Thoracic aorta (tissue), 2 donors: Measurements from ENCODE around the gene C2CD5. TPM values are rescaled to one million over a fixed set of nuclear protein-coding genes. Genes with fewer than 3 reads are reported as not detected.

Experiments
- ATAC-seq: fragments of 150-250 bp; one replicate; pipeline ENCODE4 v1.8.0; 2017; ENCODE audit warnings: low read depth; ENCODE audit not compliant: insufficient number of reproducible peaks, low FRiP score
- DNase-seq: peaks from one replicate; pipeline ENCODE4 v3.0.0-alpha.2; 2020; ENCODE audit warnings: low spot score
- H3K27ac ChIP-seq, 2 donors: fragments of 200-600 bp; sonication (generic); 1 replicate in 1 of 2; 2 replicates in 1 of 2; pipeline ENCODE4 v1.5.1; 2016; ENCODE audit warnings: mild to moderate bottlenecking in 2 of 2, moderate library complexity in 2 of 2
- H3K27me3 ChIP-seq: fragments of 200-600 bp; sonication (generic); replicated peaks from 2 replicates; pipeline ENCODE4 v1.6.0; 2016; ENCODE audit warnings: mild to moderate bottlenecking; ENCODE audit not compliant: insufficient read depth
- H3K36me3 ChIP-seq: fragments of 200-600 bp; sonication (generic); one replicate; pipeline ENCODE4 v1.5.1; 2016
- H3K4me1 ChIP-seq, 2 donors: fragments of 200-600 bp; sonication (generic); 1 replicate in 1 of 2; 2 replicates in 1 of 2; pipeline versions ENCODE4 v1.5.1 to v1.6.0; 2016; ENCODE audit warnings: low read depth in 2 of 2, mild to moderate bottlenecking in 1 of 2; ENCODE audit not compliant: control insufficient read depth in 1 of 2
- H3K4me3 ChIP-seq: fragments of 200-600 bp; sonication (generic); 2 replicates; pipeline ENCODE4 v1.5.1; 2016; ENCODE audit warnings: mild to moderate bottlenecking
- H3K9me3 ChIP-seq: fragments of 200-600 bp; sonication (generic); 2 replicates; pipeline ENCODE4 v1.5.1; 2016
- total RNA-seq, 2 donors: library from RNA; depleted of rRNA; stranded (reverse); fragments of >200 nt; gene quantifications; one replicate each; pipeline versions ENCODE4 v1.1.0 to v1.2.3, GENCODE V29; 2016
- TF ChIP-seq, protein P1 (sequence below): fragments of 200-600 bp; sonication (generic); IDR thresholded peaks from one replicate; pipeline ENCODE4 v1.5.1; 2019; ENCODE audit warnings: antibody characterized with exemption

C2CD5 gene, protein sequence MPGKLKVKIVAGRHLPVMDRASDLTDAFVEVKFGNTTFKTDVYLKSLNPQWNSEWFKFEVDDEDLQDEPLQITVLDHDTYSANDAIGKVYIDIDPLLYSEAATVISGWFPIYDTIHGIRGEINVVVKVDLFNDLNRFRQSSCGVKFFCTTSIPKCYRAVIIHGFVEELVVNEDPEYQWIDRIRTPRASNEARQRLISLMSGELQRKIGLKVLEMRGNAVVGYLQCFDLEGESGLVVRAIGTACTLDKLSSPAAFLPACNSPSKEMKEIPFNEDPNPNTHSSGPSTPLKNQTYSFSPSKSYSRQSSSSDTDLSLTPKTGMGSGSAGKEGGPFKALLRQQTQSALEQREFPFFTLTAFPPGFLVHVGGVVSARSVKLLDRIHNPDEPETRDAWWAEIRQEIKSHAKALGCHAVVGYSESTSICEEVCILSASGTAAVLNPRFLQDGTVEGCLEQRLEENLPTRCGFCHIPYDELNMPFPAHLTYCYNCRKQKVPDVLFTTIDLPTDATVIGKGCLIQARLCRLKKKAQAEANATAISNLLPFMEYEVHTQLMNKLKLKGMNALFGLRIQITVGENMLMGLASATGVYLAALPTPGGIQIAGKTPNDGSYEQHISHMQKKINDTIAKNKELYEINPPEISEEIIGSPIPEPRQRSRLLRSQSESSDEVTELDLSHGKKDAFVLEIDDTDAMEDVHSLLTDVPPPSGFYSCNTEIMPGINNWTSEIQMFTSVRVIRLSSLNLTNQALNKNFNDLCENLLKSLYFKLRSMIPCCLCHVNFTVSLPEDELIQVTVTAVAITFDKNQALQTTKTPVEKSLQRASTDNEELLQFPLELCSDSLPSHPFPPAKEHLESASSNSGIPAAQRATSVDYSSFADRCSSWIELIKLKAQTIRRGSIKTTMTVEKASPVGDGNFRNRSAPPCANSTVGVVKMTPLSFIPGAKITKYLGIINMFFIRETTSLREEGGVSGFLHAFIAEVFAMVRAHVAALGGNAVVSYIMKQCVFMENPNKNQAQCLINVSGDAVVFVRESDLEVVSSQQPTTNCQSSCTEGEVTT
- 10 to 100 TPM; 41.3 to 60.0 TPM for total RNA-seq

DNA sequence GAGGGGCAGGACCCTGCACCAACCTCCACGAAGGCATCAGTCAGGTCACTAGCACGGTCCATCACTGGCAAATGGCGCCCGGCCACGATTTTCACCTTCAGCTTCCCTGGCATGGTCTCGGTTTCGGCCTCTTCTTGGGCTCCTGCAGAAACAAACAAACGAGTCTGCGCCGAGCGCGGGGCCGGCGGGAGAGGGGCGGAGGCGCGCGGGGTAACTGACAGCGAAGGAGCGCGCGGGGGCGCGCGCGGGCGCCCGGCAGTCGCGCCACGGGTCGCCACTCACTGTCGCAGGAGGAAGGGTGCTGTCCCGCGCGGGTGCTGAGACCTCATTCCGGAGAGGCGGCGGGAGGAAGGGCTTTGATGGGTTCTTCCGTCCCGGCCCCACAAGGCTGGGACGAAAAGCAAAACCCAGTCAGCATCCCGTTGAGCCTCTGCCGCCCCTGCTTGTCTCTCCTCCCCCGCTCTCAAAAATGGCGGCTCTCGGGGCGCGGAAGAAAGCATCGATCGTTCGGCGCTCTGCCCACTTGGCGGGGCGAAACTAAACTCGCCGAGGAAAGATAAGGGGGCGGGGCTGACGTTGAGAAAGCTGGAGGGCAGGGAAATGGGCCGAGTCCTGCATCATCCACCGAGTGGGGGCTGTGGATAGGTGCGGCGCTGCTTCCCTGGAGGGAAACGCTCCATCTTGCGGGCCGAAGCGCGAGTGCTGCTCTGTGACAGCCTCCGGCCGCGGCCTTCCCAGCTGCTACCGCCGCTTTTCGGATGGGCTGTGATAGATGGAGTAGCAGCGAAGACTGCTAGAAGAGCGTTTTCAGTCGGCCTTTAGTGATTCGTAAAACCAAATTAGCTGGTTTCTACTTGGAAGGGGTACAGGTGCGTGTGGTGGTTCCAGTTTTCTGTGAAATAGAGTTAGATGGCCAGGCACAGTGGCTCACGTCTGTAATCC is at the start of gene C2CD5:
Gene C2CD5, minus strand, starts transcription at position 505 of the 942 bp plus-strand sequence. Its CDS starts 392 bp downstream, at position 113.
- H3K36me3 ChIP-seq: no peaks in the 10 kb centered on the region
- H3K27ac ChIP-seq: peak within 1 kb of the TSS; percentile 85 to 90
- no peaks in the 10 kb centered on the region for H3K27me3 ChIP-seq
- peaks cover 7 to 34% of the 10 kb centered on the region in 2 donors for H3K4me1 ChIP-seq
- no peaks in the 10 kb centered on the region for H3K9me3 ChIP-seq
- DNase-seq (peak; percentile 92), ATAC-seq (peak; percentile 96)
- TF ChIP-seq, protein P1, sequence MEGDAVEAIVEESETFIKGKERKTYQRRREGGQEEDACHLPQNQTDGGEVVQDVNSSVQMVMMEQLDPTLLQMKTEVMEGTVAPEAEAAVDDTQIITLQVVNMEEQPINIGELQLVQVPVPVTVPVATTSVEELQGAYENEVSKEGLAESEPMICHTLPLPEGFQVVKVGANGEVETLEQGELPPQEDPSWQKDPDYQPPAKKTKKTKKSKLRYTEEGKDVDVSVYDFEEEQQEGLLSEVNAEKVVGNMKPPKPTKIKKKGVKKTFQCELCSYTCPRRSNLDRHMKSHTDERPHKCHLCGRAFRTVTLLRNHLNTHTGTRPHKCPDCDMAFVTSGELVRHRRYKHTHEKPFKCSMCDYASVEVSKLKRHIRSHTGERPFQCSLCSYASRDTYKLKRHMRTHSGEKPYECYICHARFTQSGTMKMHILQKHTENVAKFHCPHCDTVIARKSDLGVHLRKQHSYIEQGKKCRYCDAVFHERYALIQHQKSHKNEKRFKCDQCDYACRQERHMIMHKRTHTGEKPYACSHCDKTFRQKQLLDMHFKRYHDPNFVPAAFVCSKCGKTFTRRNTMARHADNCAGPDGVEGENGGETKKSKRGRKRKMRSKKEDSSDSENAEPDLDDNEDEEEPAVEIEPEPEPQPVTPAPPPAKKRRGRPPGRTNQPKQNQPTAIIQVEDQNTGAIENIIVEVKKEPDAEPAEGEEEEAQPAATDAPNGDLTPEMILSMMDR: peak; percentile 31
- H3K4me3 ChIP-seq: peak within 1 kb of the TSS; percentile 87

DNA sequence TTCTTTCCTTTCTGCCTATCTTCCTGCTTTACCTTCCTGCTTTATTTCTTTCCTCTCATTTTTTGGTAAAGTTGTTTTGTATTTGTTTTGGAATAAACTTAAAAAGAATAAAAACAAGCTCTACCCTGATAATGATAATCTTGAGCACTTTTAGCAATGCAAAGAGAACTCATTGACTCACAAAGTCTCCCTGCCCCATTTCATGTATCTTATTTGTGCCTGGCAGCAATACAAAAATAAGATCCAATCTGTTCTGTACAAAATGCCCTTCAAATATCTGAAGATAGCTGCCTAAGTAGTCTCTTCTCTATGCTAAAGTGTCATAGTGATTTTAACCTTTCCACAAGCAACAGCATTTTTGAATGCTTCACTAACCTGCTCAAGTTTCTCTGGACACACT is 49.5 kb upstream of the C2CD5 start:
- DNase-seq: no peak
- no peak for ATAC-seq
- no peaks in the 10 kb centered on the region for H3K27me3 ChIP-seq
- no peak overlapping the region for H3K27ac ChIP-seq
- H3K4me3 ChIP-seq: no peak overlapping the region
- no peaks in the 10 kb centered on the region for H3K36me3 ChIP-seq
- H3K9me3 ChIP-seq: no peaks in the 10 kb centered on the region
- TF ChIP-seq, protein P1: no peak
- H3K4me1 ChIP-seq: no peaks in the 10 kb centered on the region

DNA sequence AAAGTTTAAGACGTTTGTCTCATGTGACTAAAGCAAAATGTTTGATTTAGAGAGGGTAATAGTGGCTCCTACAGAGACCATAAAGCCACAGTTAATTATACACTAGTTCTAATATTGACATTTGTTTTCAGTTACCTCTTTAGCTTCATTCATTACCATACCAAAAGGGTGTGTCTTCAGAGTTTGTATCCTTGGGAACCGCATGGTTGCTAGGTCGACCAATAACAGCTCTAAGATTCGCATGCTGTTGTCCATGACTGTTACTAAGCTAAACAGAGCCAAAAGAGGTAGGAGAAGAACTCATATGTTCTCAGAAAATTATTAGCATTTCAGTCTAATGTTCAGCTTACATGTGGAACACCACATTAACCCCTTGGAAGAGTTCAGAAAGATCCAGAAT is 44.5 kb upstream of the C2CD5 start:
- ATAC-seq (no peak), DNase-seq (no peak)
- Histone ChIP-seq H3K4me1 (no peaks in the 10 kb centered on the region), H3K27ac (no peak overlapping the region), H3K36me3 (no peaks in the 10 kb centered on the region), H3K27me3 (no peaks in the 10 kb centered on the region), H3K9me3 (no peaks in the 10 kb centered on the region), H3K4me3 (no peak overlapping the region)
- TF ChIP-seq, protein P1: no peak

DNA sequence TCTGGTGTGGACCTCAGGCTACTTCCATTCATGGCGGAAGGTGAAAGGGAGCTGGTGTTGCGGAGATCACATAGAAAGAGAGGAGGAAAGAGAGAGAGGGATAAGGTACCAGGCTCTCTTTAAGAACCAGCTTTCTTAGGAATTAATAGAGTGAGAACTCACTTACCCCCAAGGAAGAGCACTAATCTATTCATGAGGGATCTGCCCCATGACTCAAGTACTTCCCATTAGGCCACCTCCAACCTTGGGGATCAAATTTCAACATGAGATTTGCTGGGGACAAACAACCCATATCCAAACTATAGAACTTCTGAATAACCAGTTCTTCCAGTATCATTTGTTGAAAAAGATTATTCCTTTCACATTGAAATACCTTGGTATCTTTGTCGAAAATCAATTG is 34.0 kb upstream of the C2CD5 start:
- no peak for ATAC-seq

More for the DNA sequence above, 34.0 kb upstream of the C2CD5 start:
- no peaks in the 10 kb centered on the region for H3K36me3 ChIP-seq
- H3K9me3 ChIP-seq: no peaks in the 10 kb centered on the region
- H3K4me3 ChIP-seq: no peak overlapping the region
- no peak overlapping the region for H3K27ac ChIP-seq
- no peaks in the 10 kb centered on the region for H3K4me1 ChIP-seq
- H3K27me3 ChIP-seq: no peaks in the 10 kb centered on the region
- TF ChIP-seq, protein P1: no peak
- DNase-seq: no peak
